Astrocyte of the spinal cord (primary cell): Measurements from ENCODE around the gene RAD51.
A peak's percentile ranks its signal among the peaks of the same experiment; 100 is the strongest.

Source experiments
- DNase-seq: peaks from one replicate; pipeline ENCODE4 v3.0.0; 2011; ENCODE audit warnings: low read depth, low spot score
- H3K4me3 ChIP-seq: 2 replicates; pipeline ENCODE4 v1.5.1; 2011; ENCODE audit warnings: low read depth, mild to moderate bottlenecking, low read length, moderate library complexity
- CTCF ChIP-seq: IDR thresholded peaks from 2 replicates; pipeline ENCODE4 v1.5.1; 2012; ENCODE audit warnings: low read depth, mild to moderate bottlenecking, low read length, inconsistent platforms
- in situ Hi-C: cut with HindIII; loops from 2 replicates; pipeline ENCODE4 v1.10.0; 2017; ENCODE audit warnings: low sequenced_read_pairs

RAD51 gene

GRCh38 chr15:40775740-40776536, 81.0 kb downstream of the RAD51 start:
- DNase-seq = no peak
- in situ Hi-C loops = no loop called here
- no peak for TF ChIP-seq CTCF
- no peak overlapping the region for H3K4me3 ChIP-seq

- no peak overlapping the region for H3K4me3 ChIP-seq
- in situ Hi-C loops = no loop called here
- peak; percentile 60 for DNase-seq
- TF ChIP-seq CTCF = no peak
These were observed 81.7 kb downstream of the RAD51 start for GRCh38 chr15:40776537-40777141.
